WERI-Rb-1 (cell line): ENCODE results near the gene HOXD11.

Experiments used
- DNase-seq: peaks from one replicate; pipeline ENCODE4 v3.0.0-alpha.2; 2020
- H3K27ac ChIP-seq: fragments of 250-450 bp; sonication (Bioruptor Pico); 2 replicates; pipeline ENCODE4 v1.5.1; 2020; ENCODE audit warnings: mild to moderate bottlenecking, moderate library complexity
- H3K27me3 ChIP-seq: fragments of 250-450 bp; sonication (Bioruptor Pico); 2 replicates; pipeline ENCODE4 v1.5.1; 2021; ENCODE audit warnings: mild to moderate bottlenecking, low read depth, moderate library complexity; ENCODE audit not compliant: insufficient read depth, severe bottlenecking
- H3K36me3 ChIP-seq: fragments of 250-450 bp; sonication (Bioruptor Pico); 2 replicates; pipeline ENCODE4 v1.5.1; 2020; ENCODE audit warnings: mild to moderate bottlenecking, moderate library complexity
- H3K4me3 ChIP-seq: 2 replicates; pipeline ENCODE4 v1.5.1; 2011; ENCODE audit warnings: low read depth, mild to moderate bottlenecking, control low read depth, low read length
- H3K9me3 ChIP-seq: fragments of 250-450 bp; sonication (Bioruptor Pico); 2 replicates; pipeline ENCODE4 v1.5.1; 2021; ENCODE audit warnings: mild to moderate bottlenecking, moderate library complexity; ENCODE audit not compliant: severe bottlenecking
- TF ChIP-seq, protein P1 (sequence below): IDR thresholded peaks from 2 replicates; pipeline ENCODE4 v1.5.1; 2011; ENCODE audit warnings: low read depth, mild to moderate bottlenecking, control low read depth, inconsistent platforms, low read length

HOXD11 gene

DNA sequence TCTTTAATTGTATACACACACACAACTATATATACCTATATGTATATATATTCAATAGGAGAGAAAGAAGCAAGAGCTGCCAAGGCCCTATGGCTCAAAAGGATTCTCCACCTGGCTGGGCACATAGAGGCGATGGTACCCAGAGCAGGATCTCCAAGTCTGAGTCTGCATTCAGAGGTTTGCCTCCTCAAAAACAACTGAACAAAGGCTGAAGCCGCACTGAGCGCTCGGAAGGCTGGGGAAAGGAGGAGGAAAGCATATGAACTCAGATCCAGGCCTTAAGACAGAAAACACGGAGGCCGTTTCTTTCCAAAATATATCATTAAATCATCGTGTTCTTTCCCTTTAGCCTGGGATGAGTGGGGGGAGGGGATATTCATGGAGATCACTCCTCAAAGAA lies 3.9 kb upstream of the HOXD11 start:
- H3K27ac ChIP-seq = no peak overlapping the region
- no peak overlapping the region for H3K4me3 ChIP-seq
- H3K9me3 ChIP-seq = peaks cover 17% of the 10 kb centered on the region
- no peak for DNase-seq
- TF ChIP-seq, protein P1, sequence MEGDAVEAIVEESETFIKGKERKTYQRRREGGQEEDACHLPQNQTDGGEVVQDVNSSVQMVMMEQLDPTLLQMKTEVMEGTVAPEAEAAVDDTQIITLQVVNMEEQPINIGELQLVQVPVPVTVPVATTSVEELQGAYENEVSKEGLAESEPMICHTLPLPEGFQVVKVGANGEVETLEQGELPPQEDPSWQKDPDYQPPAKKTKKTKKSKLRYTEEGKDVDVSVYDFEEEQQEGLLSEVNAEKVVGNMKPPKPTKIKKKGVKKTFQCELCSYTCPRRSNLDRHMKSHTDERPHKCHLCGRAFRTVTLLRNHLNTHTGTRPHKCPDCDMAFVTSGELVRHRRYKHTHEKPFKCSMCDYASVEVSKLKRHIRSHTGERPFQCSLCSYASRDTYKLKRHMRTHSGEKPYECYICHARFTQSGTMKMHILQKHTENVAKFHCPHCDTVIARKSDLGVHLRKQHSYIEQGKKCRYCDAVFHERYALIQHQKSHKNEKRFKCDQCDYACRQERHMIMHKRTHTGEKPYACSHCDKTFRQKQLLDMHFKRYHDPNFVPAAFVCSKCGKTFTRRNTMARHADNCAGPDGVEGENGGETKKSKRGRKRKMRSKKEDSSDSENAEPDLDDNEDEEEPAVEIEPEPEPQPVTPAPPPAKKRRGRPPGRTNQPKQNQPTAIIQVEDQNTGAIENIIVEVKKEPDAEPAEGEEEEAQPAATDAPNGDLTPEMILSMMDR = no peak
- H3K36me3 ChIP-seq = no peaks in the 10 kb centered on the region
- H3K27me3 ChIP-seq = peaks cover 92% of the 10 kb centered on the region

DNA sequence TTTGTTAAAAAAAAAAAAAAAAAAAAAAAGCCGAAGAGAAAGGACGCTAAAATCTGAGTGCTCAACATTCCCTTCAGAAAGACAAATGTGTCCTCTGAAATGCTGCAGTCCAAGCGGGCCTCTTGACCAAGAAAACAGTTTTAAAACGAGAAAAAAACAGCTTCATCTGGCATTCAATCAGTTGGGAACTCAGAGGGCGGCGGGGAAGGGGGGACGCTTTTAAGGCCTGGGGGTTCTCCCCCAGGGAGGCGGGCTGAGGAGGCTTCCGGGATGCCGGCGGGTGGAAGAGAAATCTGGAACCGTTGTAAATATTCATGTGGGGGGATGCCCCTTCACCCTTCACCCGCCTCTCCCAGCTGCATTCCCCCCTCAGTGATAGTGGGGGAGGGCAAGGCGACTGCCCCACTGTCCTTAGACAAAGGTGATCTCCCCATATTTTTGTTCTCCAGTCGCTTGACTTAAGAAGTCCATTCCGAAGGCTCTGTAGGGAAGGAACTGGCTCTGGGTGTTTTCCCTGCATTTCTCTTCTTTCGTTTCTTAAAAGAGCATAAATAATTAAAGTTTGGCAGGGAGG lies 3.3 kb upstream of the HOXD11 start:
- Histone ChIP-seq H3K27ac (no peak overlapping the region), H3K27me3 (peaks cover 89% of the 10 kb centered on the region), H3K4me3 (no peak overlapping the region), H3K9me3 (peaks cover 17% of the 10 kb centered on the region), H3K36me3 (no peaks in the 10 kb centered on the region)
- no peak for DNase-seq
- TF ChIP-seq, protein P1 = no peak

DNA sequence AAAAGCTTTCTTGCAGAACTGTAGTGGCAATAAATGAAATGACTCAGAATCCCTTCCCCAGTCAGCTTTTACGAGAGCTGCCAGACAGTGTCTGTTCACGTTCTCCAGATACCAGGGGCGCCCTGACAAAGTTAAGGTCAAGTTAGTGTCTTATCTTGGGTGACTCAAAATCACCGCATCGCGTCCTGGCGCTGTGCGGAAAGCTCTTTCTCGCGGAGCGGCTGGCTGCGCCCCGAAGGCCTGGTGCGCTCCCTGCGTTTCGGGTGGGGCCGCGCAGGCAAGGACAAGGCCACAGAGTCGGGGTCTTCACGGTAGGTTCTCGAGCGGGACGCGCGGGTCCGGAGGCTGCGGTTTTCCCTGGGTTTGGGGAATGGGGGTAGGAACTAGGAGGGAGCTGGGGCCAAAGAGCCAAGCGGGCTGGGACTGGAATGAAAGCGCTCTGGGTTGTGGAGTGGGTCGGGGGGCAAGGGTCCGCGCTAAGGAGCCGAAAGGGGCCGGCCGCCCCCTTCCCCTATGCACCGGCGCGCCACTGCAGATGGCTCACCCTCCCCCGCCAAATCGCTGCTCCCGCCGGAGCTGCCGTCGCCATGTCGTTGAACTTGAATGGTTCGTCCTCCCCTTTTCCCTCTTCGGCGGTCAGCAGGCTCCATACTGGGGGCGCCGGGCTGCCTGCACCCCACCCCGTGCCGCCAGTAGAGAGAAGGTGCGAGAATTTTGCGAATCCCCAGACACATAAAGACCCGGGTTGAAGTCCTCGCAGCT lies 2.6 kb upstream of the HOXD11 start:
- Histone ChIP-seq H3K27me3 (peaks cover 89% of the 10 kb centered on the region), H3K4me3 (0 out of 2 replicates have a peak overlapping the region, but pooled peaks have one; percentile 3)

DNA sequence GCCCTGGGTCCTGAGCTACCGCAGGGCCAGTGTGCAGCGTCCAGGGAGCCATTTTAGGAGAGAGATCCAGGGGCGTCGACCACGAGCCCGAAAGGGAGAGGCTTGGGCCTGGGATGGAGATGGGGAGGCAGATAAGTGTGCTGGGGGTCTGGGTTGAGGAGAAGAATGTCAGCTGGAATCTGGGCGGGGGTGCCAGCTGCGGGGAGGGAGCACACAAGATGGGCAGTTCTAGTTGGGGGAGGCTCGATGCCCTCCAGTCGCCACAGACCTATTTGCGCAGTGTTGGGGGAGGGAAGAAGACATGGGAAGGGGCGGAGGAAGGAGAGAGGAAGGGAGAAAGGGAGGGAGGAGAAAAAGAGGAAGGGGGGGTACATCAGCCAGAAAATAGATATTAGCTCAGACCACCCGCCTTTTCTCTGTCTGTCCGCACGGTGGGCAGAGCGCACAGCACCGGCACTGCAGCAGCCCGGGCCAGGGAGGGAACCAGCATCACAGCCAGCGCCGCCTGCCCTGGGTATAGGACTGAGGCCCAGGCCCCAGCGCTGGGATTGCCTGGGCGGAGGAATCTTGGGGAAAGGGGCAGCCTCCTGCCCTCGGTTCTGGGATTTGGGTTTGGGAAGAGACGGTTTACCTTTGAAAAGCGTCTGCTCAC lies 1.9 kb upstream of the HOXD11 start:
- no peak for DNase-seq
- TF ChIP-seq, protein P1 = no peak
- Histone ChIP-seq H3K36me3 (no peaks in the 10 kb centered on the region), H3K27ac (no peak overlapping the region), H3K4me3 (0 out of 2 replicates have a peak overlapping the region, but pooled peaks have one; percentile 3), H3K27me3 (peaks cover 89% of the 10 kb centered on the region), H3K9me3 (peaks cover 10% of the 10 kb centered on the region)

More for the DNA sequence above, 2.6 kb upstream of the HOXD11 start:
- no peaks in the 10 kb centered on the region for H3K36me3 ChIP-seq
- DNase-seq = no peak
- H3K9me3 ChIP-seq = peaks cover 17% of the 10 kb centered on the region
- TF ChIP-seq, protein P1 = no peak
- H3K27ac ChIP-seq = no peak overlapping the region

DNA sequence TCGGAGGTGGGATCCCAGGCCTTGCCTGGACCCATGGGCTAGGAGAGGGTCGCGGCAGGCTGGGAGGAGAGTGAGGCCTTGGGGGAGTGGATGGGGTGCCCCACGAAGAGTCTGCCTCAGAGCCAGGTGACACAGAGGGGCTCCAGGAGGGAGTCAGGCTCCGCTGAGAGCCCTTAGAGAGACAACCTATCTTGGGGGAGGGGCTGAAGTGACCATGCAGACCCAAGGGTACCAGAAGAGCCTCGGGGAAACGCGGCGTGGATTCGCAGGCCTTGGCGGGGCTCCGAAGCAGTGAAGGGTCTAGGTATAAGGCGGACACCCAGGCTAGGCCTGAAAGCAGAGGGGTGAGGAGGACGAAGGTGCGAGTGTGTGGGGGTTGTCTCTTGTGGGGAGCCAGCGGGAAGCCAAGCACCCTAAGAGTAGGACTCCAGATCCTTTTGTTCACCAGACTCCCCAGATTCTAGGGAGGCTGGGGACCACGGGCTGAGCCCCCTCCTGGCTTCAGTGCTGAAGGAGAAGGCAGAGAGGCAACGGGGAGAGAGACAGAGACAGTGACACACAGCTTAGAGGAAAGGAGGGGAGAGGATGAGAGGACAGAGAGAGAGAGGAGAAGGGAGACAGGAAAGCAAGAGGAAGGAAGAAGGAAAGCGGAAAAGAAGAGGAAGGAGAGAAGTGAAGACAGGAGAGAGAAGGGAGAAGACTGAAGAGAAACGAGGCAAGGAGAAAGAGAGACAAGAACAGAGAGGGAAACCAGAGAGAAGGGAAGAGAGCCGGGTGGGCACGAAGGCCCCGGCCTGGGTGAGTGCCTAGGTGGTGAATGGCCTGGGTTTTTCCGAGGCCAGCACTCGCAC lies 1.1 kb upstream of the HOXD11 start:
- Histone ChIP-seq H3K9me3 (peaks cover 7% of the 10 kb centered on the region), H3K27me3 (peaks cover 89% of the 10 kb centered on the region), H3K27ac (no peak overlapping the region), H3K4me3 (no peak overlapping the region), H3K36me3 (no peaks in the 10 kb centered on the region)
- TF ChIP-seq, protein P1 = no peak
- DNase-seq = no peak
